ENCODE results near the gene NUDT6.

Gene NUDT6

DNA sequence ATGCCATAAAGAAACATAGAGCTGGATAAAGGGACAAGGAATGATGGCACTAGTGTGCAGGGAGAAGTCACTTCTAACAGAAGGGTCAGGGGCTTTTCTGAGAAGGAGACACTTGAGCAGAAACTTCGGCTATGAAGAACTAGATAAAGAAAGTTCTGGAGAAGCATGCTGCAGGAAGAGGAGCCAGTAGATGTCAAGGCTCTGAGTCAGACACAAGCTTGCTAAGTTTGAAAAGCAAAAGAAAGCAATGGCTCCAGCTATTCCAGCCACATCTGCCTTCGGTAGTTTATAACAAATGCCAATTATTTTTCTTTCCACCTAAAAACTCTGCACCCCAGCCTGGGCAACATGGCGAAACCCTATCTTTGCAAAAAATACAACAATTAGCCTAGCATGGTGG is 7.5 kb downstream of the NUDT6 start:
- TF ChIP-seq, protein P1, sequence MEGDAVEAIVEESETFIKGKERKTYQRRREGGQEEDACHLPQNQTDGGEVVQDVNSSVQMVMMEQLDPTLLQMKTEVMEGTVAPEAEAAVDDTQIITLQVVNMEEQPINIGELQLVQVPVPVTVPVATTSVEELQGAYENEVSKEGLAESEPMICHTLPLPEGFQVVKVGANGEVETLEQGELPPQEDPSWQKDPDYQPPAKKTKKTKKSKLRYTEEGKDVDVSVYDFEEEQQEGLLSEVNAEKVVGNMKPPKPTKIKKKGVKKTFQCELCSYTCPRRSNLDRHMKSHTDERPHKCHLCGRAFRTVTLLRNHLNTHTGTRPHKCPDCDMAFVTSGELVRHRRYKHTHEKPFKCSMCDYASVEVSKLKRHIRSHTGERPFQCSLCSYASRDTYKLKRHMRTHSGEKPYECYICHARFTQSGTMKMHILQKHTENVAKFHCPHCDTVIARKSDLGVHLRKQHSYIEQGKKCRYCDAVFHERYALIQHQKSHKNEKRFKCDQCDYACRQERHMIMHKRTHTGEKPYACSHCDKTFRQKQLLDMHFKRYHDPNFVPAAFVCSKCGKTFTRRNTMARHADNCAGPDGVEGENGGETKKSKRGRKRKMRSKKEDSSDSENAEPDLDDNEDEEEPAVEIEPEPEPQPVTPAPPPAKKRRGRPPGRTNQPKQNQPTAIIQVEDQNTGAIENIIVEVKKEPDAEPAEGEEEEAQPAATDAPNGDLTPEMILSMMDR (IDR thresholded peaks at IDR 0.05; ENCODE audit: low read depth, low read length) = no peak
- no peak overlapping the region for H3K4me3 ChIP-seq (ENCODE audit: low read depth, low read length)

DNA sequence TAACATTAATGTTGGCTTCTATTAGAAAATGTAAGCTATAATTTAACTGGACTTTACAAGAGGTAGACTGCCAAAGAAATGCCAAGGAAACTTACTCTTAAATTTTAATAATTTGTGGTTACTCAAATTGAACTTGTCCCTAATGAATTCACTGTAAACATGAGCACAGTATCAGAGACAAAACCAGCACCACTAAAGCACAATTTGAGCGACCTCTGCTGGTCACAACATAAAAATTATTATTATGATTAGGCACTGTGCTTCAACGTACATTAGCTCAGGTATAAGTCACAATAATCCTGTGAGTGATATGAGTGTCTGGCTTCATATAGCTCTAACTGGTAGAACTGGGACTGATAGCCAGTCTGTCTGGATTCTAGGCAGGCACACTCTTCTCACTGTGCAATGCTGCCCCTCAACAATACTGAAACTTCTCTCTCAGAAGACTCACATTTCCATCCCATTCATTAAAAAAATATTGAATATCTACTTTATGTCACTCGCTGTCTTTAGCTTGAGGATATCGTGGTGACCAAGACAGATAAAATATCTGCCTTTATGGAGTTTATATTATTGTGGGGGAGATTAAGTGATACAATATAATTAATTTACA is 8.0 kb downstream of the NUDT6 start:
- H3K4me3 ChIP-seq (ENCODE audit: low read depth, low read length) = no peak overlapping the region; the same call in 1 of the 2 replicates
- TF ChIP-seq, protein P1 (IDR thresholded peaks at IDR 0.05; ENCODE audit: low read depth, low read length) = no peak

DNA sequence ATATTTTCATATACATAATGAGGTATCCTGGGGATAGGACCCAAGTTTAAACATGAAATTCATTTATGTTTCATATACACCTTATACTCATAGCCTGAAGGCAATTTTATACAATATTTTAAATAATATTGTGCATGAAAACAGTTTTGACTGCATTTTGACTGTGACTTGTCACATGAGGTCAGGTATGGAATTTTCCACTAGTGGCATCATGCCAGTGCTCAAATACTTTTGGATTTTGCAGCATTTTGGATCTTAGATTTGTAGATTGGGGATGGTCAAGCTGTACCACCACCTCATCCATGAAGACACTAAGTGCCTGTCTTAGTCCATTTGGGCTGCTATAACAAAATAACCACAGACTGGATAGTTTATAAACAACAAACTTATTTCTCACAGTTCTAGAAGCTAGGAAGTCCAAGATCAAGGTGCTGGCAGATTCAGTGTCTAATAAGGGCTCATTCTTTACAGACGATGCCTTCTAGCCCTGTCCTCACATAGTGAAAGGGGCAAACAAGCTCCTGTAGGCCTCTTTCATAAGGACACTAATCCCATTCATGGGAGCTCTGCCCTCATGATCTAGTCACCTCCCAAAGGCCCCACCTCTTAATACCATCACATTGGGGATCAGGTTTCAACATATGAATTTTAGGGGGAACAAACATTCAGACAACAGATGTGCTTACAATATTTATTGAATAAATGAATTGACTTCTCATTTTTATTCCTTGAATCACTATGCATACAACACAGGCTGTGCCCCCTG is 9.4 kb downstream of the NUDT6 start:
- no peak overlapping the region for H3K4me3 ChIP-seq (ENCODE audit: low read depth, low read length)
- TF ChIP-seq, protein P1 (IDR thresholded peaks at IDR 0.05; ENCODE audit: low read depth, low read length) = no peak

DNA sequence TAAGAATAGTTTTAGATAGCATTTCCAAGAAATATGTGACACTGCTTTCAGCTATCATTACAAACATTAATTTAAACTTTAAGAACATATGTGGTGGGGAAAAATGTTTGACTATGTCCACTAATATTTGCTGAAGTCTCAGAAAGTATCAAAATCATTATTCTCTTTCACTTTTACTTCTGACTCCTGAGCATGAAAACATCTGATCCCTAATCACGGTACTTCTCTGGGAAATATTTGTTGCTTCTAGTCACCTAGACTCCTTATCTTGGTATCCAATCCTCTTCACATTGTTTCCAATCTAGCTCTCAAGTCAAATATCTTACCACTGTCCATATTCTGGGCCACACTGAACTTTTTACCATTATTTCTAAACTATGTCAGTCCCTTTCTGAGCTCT is 10.8 kb downstream of the NUDT6 start:
- H3K4me3 ChIP-seq (ENCODE audit: low read depth, low read length) = no peak overlapping the region
- TF ChIP-seq, protein P1 (IDR thresholded peaks at IDR 0.05; ENCODE audit: low read depth, low read length) = no peak

DNA sequence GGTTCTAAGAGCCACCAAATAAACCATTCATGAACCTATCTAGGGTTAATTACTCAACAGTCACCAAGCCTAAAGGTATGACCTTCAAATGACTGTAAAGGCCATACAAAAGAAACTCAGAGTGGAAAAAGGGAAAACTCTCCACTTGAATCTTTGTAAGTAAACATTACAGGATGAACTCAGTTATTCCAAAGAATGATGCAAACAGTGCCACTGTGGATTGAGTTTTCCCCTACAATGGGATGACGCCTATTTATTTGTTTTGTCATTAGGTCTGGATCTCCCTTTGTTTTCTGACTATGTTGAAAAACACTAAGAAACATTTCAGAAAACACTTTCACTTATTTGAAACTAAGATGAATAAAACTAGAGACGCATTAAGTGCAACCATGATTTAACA is 12.7 kb downstream of the NUDT6 start:
- no peak overlapping the region for H3K4me3 ChIP-seq (ENCODE audit: low read depth, low read length)
- TF ChIP-seq, protein P1 (IDR thresholded peaks at IDR 0.05; ENCODE audit: low read depth, low read length) = no peak

DNA sequence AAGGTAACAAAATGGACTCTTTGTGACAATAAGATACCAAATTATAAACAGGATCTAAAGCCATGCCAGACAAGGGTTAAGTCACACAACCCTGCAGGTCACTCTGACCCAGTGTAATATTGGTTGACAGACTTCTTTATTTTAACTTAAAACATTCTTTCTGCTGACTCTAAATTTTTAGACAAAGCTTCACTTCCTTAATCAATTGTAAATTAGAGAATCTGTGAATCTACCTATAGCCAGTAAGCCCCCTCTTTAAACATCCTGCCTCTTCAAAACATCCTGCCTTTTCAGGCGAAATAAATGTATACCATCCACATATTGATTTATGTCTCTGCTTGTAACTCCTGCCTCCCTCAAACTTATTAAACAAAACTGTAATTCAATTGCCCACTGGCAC is 14.2 kb downstream of the NUDT6 start:
- H3K4me3 ChIP-seq (ENCODE audit: low read depth, low read length) = no peak overlapping the region
- TF ChIP-seq, protein P1 (IDR thresholded peaks at IDR 0.05; ENCODE audit: low read depth, low read length) = no peak

DNA sequence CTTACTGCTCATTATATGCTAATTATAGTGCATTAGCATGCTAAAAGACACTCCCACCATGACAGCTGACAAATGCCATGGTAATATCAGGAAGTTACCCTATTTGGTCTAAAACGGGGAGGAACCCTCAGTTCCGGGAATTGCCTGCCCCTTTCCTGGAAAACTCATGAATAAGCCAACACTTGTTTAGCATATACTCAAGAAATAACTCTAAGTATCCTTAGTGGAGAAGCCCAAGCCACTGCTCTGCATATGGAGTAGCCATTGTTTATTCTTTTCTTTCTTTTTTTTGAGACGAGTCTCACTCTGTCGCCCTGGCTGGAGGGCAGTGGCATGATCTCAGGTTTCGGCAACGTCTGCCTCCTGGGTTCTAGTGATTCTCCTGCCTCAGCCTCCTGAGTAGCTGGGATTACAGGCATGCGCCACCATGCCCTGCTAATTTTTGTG is 15.5 kb downstream of the NUDT6 start:
- H3K4me3 ChIP-seq (ENCODE audit: low read depth, low read length) = no peak overlapping the region
- TF ChIP-seq, protein P1 (IDR thresholded peaks at IDR 0.05; ENCODE audit: low read depth, low read length) = no peak
